GM06990 (cell line): Measurements from ENCODE around the gene PPP6R3.

Experiments
- DNase-seq: peaks from one replicate; pipeline ENCODE4 v3.0.0-alpha.2; 2011; ENCODE audit not compliant: insufficient read length; ENCODE audit errors: extremely low read depth
- H3K27me3 ChIP-seq: replicated peaks from 2 replicates; pipeline ENCODE4 v1.6.0; 2011; ENCODE audit warnings: low read length; ENCODE audit not compliant: control insufficient read depth, insufficient read depth
- H3K36me3 ChIP-seq: 2 replicates; pipeline ENCODE4 v1.5.1; 2011; ENCODE audit warnings: low read length; ENCODE audit not compliant: control insufficient read depth, insufficient read depth
- H3K4me3 ChIP-seq: replicated peaks from 2 replicates; pipeline ENCODE4 v1.5.1; 2011; ENCODE audit warnings: low read depth, mild to moderate bottlenecking, control low read depth, low read length
- CTCF ChIP-seq: IDR thresholded peaks from 2 replicates; pipeline ENCODE4 v1.5.1; 2011; ENCODE audit warnings: low read length, control low read depth, mild to moderate bottlenecking, inconsistent platforms; ENCODE audit not compliant: insufficient read depth, poor library complexity, severe bottlenecking

Gene PPP6R3

DNA sequence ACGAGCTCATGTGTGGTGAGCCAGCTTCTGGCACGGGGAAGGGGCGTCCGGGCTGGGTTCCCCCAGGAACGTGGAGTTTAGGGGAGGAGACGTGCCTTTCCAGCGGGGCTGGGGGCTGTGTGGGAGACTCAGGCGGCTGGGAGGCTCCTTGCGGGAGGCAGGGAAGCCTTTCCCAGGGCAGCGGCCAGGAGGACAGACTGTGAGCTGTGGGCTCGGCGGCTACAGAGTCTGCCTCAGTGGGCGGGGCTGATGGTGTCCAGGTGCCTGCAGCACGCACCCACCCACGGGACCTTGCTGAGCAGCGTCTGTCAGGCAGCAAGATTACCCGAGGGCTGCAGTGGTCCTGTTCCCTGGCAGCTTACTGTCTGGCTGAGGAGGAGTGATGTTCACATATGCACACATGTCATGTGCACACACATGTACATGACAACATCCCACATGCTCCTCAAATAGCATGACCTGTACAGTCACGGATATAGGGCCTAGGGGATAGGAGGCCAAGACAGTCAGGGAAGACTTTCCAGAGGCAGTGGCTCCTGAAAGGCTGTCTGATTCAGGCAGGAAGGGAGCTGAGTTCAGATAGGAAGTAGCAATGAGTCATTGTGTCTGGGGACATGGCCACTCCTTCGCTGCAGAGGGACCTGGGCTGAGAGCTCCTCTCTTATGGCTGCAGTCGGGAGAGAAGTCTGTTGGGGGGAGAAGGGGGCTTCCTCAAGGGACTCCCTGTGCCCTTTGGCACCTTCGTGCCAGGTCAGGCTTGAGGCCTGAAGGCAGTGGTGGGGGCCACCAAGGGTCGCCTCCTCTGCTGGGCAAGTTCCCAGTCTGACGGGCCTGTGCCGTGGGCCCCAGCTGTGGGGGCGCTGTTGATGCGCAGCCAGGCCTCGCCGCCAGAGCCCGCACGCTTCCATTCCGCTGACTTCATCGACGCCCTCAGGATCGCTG, 23.3 kb upstream of the PPP6R3 start:
- no peak for TF ChIP-seq CTCF
- Histone ChIP-seq H3K4me3 (no peak overlapping the region), H3K36me3 (peaks cover 4% of the 10 kb centered on the region), H3K27me3 (no peaks in the 10 kb centered on the region)
- no peak for DNase-seq

- Histone ChIP-seq H3K36me3 (peaks cover 6% of the 10 kb centered on the region), H3K27me3 (no peaks in the 10 kb centered on the region), H3K4me3 (no peak overlapping the region)
- DNase-seq = no peak
- TF ChIP-seq CTCF = no peak
These were observed 22.5 kb upstream of the PPP6R3 start for GRCh38 chr11:68437927-68438657.

DNA sequence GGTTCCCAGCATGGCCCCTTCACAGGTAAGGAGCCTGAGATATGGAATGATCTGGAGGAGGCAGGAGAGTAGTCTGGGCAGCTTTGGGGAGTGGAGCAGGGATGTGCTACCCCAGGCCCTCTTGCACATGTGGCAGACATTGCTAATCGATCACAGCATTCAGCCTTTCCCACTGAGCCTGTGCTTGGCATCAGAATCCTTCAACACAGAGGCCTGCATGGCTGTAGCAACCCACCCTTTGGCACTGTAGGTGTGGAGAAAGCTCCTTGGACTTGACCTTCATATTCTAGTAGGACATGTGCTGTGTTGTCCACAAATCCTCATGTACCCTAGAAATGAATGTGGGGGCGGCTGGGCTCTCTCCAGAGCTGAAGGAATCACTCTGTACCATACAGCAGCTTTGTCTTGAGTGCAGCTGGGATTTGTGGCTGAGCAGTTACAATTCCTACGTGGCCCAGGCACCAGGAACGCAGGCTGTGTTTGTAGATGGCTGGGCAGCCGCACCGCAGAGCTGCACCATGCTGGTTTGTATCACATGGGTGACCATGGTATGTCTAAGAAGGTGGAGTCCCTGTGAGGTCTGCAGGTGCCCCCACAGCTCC, 21.8 kb upstream of the PPP6R3 start:
- no peak for TF ChIP-seq CTCF
- Histone ChIP-seq H3K4me3 (no peak overlapping the region), H3K27me3 (no peaks in the 10 kb centered on the region), H3K36me3 (peaks cover 6% of the 10 kb centered on the region)
- no peak for DNase-seq

- no peak overlapping the region for H3K4me3 ChIP-seq
- TF ChIP-seq CTCF = no peak
- no peak for DNase-seq
- no peaks in the 10 kb centered on the region for H3K27me3 ChIP-seq
- H3K36me3 ChIP-seq = peaks cover 6% of the 10 kb centered on the region
These were observed 21.0 kb upstream of the PPP6R3 start for GRCh38 chr11:68439355-68440065.

DNA sequence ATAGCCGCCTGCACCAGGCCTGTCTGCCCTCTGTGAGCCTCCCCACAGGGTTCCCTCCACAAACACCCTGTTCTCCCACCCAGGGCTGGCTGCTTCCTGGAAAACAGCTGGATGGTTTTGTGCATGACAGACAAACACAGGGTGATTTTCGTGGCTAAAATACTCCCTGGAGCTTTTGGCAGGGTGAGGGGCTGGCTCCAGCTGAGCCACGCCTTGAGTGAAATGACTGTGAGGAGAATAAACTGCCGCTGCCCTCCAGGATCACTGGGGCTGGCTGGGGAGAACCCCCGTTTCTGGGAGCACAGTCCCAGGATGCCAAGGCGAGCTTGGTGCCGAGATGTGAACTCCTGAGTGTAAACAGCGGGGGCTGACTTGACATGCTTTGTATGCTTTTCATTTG, 20.3 kb upstream of the PPP6R3 start:
- TF ChIP-seq CTCF = no peak
- DNase-seq = no peak
- H3K4me3 ChIP-seq = no peak overlapping the region
- no peaks in the 10 kb centered on the region for H3K27me3 ChIP-seq
- peaks cover 6% of the 10 kb centered on the region for H3K36me3 ChIP-seq
